Esophagus squamous epithelium (tissue), 4 donors: ENCODE results near the gene CASTOR1.

Source experiments
- POLR2A ChIP-seq, 4 donors: fragments of 450-650 bp; IDR thresholded peaks; one replicate each; pipeline ENCODE4 v1.6.1; 2017; ENCODE audit warnings: antibody characterized with exemption in 4 of 4, mild to moderate bottlenecking in 4 of 4, moderate library complexity in 3 of 4
- TF ChIP-seq, protein P1 (sequence below), 6 experiments: fragments of 450-650 bp in 4 of 6; fragments of 200-600 bp in 2 of 6; sonication (generic) in 2 of 6; IDR thresholded peaks; one replicate each; pipeline ENCODE4 v1.5.1; 2016 to 2019; ENCODE audit warnings: antibody characterized with exemption in 6 of 6, mild to moderate bottlenecking in 4 of 6, moderate library complexity in 4 of 6

GRCh38 chr22:30284172-30284571 lies 5.1 kb downstream of the CASTOR1 start:
- no peak for TF ChIP-seq POLR2A (IDR thresholded peaks at IDR 0.05)
- TF ChIP-seq, protein P1, sequence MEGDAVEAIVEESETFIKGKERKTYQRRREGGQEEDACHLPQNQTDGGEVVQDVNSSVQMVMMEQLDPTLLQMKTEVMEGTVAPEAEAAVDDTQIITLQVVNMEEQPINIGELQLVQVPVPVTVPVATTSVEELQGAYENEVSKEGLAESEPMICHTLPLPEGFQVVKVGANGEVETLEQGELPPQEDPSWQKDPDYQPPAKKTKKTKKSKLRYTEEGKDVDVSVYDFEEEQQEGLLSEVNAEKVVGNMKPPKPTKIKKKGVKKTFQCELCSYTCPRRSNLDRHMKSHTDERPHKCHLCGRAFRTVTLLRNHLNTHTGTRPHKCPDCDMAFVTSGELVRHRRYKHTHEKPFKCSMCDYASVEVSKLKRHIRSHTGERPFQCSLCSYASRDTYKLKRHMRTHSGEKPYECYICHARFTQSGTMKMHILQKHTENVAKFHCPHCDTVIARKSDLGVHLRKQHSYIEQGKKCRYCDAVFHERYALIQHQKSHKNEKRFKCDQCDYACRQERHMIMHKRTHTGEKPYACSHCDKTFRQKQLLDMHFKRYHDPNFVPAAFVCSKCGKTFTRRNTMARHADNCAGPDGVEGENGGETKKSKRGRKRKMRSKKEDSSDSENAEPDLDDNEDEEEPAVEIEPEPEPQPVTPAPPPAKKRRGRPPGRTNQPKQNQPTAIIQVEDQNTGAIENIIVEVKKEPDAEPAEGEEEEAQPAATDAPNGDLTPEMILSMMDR (IDR thresholded peaks at IDR 0.05) = no peak
